HG02759 (cell line): Measurements from ENCODE around the gene BBC3.
"Not testable (repeated sequence)": the region's sequence is repeated elsewhere in the genome, so short reads cannot be mapped to it uniquely, and the experiment has no call there.

ENCODE experiments used
- ATAC-seq: cut with Tn5 transposase; IDR thresholded peaks from one replicate; pipeline ENCODE4 v1.9.1; 2021; ENCODE audit warnings: mild to moderate bottlenecking, moderate library complexity; ENCODE audit not compliant: unreplicated experiment

The BBC3 gene

GRCh38 chr19:47258895-47259555 lies 28.0 kb upstream of the BBC3 start:
- no peak for ATAC-seq

- ATAC-seq: no peak
Observed at GRCh38 chr19:47258434-47258833, 27.4 kb upstream of the BBC3 start.

- no peak for ATAC-seq
Observed at GRCh38 chr19:47257411-47258169, 26.6 kb upstream of the BBC3 start.

GRCh38 chr19:47256693-47257410 lies 25.9 kb upstream of the BBC3 start:
- peak; percentile 70 for ATAC-seq

GRCh38 chr19:47255879-47256692 lies 25.1 kb upstream of the BBC3 start, which contains the start of gene CCDC9:
TSS of gene CCDC9 (plus strand) at chr19:47256525. CDS start at chr19:47258401, 1,876 bp downstream.
- ATAC-seq: peak; percentile 66

- ATAC-seq: no peak
Observed at GRCh38 chr19:47253970-47254369, 23.0 kb upstream of the BBC3 start.

- ATAC-seq: no peak
Observed at GRCh38 chr19:47253467-47253881, 22.5 kb upstream of the BBC3 start.

- not testable (repeated sequence) for ATAC-seq
Observed at GRCh38 chr19:47253016-47253415, 22.0 kb upstream of the BBC3 start.

- ATAC-seq: no peak
Observed at GRCh38 chr19:47247308-47247990, 16.4 kb upstream of the BBC3 start.

GRCh38 chr19:47243776-47244547 lies 13.0 kb upstream of the BBC3 start:
- ATAC-seq: peak; percentile 68

GRCh38 chr19:47243364-47243775 lies 12.4 kb upstream of the BBC3 start:
- no peak for ATAC-seq

- ATAC-seq: no peak
Observed at GRCh38 chr19:47241919-47242577, 11.0 kb upstream of the BBC3 start.

- no peak for ATAC-seq
Observed at GRCh38 chr19:47240996-47241918, 10.3 kb upstream of the BBC3 start.

GRCh38 chr19:47240556-47240955 lies 9.6 kb upstream of the BBC3 start:
- ATAC-seq: no peak

GRCh38 chr19:47239610-47240296 lies 8.8 kb upstream of the BBC3 start:
- ATAC-seq: no peak

- no peak for ATAC-seq
Observed at GRCh38 chr19:47239152-47239551, 8.2 kb upstream of the BBC3 start.

GRCh38 chr19:47236072-47236675 lies 5.2 kb upstream of the BBC3 start:
- no peak for ATAC-seq
